ENCODE measurements around the gene COL18A1.
"Not testable (repeated sequence)": the region's sequence is repeated elsewhere in the genome, so short reads cannot be mapped to it uniquely, and the experiment has no call there.

COL18A1 gene

DNA sequence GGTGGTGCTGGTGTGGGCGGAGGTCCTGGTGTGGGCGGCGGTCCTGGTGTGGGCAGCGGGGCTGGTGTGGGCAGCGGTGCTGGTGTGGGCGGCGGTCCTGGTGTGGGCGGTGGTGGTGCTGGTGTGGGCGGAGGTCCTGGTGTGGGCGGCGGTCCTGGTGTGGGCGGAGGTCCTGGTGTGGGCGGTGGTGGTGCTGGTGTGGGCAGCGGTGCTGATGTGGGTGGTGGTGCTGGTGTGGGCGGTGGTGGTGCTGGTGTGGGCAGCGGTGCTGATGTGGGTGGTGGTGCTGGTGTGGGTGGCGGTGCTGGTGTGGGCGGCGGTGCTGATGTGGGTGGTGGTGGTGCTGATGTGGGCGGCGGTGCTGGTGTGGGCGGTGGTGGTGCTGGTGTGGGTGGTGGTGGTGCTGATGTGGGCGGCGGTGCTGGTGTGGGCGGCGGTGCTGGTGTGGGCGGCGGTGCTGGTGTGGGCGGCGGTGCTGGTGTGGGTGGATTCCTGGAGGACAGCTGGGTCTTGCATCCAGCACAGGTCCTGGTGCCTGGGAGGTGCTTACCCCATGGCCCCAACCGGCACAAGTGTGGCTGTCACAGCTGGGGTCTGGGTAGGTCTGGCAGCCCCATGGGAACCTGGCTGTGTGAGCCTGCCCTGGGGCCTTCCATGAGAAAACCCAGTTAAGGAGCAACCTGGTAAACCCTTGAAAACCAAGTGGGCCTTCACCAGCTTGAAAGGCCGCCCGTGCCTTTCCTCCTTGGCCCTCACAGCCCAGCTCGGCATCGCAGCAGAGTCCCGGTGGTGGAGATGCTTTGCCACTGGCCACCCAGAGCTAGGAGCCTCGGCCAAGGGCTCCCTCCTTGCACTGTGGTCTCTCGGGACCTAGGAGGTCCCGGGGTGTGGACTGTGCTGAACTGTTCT lies 38.0 kb downstream of the COL18A1 start:
- not testable (repeated sequence) for DNase-seq

DNA sequence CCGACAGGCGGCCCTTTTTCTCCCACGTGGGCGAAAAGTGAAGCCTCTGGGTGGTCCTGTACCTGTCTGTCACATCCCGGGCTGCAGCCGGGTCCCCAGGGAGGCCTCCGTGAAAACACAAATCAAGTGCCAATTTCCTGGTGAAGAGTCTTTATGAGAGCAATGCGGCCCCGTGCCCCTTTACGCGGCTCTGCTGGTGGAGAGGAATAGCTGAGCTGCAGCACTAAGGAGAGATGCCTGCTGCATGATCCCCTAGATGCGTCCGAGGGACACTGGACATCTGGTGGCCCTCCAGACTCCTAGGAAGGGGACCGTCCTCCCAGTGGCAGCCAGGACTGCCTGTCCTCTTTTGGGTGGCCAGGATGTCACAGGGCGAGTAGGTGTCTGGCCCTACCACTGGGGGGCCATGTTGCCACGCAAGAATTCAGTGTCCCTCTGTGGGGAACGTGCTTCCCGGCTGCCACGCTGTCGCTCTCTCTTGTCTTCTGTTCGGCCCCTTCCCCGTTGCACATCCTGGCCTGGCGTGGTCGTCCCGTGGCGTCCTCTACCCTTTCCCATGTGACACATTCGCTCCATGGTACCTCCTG lies 38.7 kb downstream of the COL18A1 start:
- DNase-seq: no peak

DNA sequence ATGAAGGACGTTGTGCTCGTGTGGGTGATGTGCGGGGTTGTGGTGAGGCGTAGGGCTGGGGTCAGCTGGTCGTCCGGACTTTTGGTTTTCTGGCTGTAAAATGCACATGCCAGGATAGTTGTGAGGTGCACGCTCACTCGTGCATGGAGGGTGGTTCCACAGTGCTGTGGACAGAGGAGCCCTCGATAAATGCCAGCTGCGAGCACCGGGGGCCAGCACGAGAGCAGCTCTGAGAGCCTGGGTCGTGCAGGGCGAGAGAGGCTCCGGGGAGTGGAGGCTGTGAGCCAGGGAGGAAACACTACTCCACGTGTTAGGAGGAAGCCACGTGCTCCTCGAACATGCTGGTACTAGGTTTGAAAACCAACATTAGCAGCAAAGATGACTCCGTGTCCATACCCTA lies 39.4 kb downstream of the COL18A1 start:
- DNase-seq: no peak

DNA sequence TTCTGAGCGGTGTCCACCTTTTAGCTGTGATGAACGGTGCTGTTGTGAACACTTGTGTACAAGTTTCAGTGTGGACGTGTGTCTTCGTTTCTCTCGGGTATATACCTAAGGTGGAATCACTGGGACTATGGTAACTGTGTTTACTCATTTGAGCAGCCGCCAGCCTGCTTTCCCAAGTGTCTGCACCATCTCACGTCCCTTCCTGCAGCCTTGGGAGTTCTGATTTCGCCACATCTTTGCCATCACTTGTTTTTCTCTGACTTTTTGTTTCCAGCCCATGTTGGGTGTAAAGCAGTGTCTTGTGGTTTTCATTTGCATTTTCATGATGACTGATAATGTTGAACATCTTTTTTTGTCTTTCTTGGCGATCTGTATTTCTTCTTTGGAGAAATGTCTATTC lies 40.4 kb downstream of the COL18A1 start:
- DNase-seq: no peak

DNA sequence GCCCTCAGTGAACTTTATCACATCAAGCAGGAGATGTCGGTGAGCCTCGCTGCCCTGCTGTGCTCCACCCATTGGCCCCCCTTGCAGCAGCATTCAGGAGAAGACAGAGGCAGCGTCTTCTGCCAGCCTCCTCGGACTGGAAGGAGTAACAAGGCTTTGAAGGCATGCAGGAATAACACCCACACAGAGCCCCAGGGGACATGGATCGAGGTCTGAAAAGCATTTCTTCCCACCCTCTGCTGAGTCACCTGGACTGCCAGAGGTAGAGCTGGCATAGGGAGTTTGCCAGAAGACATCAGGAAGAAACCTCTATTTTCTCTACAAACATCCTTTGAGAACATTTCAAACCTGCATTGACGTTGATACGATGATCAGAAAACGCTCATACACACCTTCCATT lies 42.9 kb downstream of the COL18A1 start:
- no peak for DNase-seq

DNA sequence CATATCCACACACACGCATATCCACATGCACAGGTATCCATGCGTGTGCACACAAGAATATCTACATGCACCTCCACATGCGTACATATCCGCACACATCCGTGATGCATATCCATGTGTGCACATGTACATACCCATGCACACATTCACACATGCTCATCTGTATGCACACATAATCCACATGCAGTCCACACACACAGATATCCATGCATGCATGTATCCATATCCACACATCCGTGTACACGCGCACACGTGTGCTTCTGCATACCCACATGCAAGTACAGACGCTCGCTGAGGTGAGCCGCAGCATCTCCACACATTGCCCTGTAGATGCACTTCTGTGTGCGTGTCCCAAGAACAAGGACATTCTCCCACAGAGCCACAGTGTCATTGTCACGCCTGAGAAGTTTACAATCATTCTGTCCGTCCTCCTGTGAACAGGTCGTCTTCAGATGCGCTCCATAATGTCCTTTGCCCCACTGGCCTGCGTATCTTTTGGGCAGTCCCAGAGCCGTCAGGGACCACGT lies 43.4 kb downstream of the COL18A1 start:
- DNase-seq: no peak

DNA sequence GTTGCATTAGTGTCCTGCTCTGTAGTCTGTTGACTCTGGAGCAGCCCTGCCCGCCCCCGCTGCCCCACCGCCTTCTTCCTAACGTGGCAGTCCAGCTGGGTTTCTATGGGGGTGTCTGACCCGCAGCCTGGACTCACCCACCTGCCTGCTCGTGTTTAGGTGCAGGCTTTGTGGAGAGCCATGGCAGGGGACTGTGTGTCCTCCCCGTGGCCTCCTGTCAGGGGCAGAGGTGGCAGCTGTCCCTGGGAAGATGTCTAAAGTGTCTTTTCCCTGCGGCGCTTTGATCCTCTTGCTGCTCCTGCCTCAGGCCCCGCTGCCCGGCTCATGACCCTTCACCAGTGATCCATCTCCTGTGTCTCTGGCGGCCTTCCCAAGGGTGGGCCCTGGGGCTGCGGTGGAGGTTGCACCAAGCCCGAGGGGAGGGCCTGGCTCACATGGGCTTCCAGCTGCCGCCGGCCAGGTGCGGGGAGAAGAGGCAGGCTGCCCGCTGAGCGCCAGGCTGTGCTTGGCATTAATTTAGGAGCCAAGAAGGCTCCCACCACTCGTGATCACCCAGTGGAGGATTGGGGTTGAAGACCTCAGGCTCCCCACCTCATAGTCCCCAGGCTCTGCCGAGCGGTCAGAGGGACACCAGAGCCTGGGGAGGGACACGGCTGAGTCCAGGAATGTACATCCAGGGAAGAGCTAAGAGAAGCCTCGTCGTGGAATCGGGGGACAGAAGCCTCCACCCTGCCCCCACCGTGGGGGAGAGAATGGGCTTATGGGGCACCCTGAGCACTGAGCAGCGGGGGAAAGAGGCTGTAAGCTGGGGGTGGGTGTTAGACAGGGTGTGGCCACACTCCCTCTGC lies 44.1 kb downstream of the COL18A1 start:
- DNase-seq: no peak

DNA sequence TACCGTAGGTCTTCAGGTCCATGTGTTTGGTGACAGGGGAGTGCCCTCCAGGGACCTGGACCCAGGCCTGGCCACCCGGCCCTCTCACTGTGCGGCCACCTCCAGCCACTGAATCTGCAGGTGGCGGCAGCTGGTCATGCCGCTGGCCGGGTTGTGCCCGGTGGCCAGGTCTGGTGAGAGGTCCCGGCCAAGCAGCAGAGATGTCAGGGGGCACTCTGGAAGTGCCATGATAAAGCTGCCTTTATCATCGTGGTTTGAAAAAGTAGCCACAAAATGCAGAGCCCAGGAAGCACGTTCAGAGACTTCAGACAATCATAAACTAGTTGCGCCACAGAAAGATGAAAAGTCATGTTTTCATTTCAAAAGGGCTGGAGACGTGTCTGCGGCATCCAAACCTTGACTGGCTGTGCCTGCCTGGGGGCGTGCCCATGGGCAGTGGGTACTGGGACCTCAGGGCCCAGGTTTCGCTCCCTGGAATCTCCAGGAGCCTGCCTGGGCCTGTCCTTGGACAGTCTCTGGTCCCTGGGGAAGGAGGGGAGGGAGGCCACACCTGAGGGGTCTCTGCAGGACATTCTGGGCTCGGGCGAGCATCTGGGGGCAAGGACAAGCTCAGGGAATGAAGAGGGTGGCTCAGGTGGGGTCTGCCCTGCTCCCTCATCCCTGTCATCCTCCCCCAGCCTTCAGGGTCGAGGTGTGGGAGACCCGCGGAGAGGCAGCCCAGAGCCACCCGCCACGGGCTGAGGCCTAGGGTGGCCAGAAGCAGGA lies 44.9 kb downstream of the COL18A1 start:
- no peak for DNase-seq

DNA sequence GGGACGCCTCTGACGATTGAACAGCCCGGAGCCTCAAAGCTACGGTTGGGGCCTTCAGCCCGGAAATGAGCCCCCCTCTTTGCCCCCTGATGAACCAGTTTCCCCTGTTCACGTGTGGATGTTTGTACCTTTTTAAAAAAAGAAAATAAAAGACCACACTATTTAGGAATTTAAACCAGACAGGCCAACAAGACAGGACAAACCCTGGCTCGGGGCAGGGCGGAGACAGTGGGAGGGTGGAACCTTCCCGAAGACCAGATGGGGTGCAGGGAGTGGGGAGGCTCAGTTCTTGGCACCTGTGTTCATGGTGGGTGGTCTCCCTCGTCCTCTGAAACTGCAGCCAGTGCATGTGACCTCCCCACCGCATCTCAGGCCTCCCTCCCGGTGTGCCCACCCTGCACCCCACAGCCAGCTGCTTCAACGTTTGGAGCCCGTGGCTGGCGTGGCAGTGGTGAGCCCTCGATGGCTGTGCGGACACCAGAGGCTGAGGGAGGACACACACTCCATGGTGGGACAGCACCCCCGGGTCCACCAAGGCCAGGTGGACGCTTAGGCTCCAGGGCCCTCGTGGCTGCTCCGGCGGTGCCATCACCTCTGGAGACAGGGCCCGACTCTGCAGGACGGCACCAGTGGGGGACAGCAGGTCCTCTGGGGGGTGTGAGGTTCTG lies 45.6 kb downstream of the COL18A1 start:
- no peak for DNase-seq

DNA sequence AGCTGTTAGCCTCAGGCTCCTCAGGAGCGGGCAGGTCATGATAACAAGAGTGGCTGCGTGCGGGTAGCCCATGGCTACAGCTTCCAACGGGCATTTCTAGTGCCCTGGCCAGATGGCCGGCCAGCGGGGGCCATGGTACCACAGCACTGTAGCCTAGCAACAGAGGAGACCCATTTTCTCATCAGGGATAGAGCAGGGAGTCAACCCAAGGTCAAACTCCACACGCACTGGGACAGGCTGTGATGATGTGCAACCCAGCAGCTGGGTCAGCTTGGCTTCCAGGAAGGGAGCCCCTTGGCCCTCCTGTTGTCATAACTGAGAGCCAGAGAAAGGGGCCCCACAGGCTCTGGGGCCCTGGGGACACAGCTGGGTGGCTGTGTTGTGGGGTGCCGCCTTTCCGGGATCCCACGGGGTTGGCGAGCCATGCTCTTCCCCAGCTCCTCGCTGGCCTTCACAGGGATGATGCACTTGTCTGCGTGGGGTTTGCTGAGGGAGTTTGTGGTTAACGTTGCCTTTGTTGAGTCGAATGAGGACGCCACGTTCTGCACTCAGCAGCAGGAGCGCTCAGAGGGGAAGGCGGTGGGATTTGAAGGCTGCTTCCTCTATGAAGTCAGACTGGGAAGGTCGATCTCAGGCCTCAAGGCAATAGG lies 46.3 kb downstream of the COL18A1 start:
- no peak for DNase-seq

DNA sequence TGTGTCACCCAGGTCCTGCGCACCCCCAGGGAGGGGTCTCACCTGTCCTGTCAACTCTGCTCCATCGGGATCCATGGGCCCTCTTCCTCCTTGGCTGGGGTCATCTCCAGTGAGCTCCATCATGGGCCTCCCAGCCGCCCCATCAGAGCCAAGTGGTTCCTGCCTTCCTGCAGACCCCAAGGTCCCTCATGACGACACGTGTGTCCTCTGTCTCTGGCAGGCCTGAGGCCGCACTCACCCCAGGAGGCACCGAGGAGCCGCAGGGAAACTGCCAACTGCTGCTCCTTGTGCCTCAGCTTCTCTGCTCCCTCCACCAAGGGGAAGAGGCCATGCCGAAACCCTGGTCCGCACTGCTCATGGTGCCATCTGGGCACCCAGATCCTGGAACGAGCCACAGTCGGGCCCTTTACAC lies 46.8 kb downstream of the COL18A1 start:
- DNase-seq: no peak

DNA sequence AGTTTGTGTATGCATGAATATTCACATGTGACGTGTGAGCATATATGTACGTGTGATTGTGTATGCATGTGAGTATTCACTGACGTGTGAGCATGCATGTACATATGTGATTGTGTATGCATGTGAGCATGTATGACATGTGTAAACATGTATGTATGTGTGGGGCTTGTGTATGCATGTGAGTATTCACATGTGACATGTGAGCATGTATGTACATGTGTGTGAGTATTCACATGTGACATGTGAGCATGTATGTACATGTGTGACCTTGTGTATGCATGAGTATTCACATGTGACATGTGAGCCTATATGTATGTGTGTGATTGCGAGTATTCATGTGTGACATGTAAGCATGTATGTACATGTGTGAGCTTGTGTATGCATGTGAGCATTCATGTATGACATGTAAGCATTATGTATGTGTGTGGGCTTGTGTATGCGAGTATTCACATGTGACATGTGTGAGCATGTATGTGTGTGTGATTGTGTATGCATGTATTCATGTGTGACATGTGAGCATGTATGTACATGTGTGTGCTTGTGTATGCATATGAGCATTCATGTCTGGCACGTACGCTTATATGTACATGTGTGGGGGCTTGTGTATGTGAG lies 47.8 kb downstream of the COL18A1 start:
- DNase-seq: no peak

DNA sequence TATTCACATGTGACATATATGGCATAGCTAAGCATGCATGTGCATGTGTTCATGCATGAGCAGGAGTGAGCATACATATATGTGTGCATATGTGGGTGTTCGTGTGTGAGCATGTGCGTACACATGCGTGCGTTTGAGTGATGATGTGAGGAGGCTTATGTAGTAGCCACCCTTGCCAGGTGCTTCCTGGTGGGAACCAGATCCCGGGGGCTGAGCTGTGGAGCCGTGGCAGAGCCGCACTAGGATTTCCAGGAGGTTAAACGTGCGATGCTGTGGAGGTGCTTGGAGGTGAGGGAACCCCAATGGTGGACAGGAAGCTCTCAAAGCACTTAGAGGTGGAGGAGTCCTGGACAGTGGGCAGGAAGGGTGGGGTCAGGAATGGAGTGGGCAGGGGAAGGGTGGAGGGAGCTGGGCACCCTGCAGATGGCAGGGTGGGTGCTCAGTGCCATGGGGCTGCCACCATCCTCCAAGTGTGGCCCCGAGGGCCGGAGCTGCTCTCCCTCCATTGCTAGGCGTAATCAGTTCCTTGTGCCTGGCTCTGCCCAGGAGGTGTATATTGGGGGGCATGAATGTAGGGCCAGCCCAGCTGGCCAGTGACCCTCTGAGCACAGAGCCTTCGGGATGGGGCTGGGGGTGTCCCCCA lies 48.5 kb downstream of the COL18A1 start:
- DNase-seq: no peak

DNA sequence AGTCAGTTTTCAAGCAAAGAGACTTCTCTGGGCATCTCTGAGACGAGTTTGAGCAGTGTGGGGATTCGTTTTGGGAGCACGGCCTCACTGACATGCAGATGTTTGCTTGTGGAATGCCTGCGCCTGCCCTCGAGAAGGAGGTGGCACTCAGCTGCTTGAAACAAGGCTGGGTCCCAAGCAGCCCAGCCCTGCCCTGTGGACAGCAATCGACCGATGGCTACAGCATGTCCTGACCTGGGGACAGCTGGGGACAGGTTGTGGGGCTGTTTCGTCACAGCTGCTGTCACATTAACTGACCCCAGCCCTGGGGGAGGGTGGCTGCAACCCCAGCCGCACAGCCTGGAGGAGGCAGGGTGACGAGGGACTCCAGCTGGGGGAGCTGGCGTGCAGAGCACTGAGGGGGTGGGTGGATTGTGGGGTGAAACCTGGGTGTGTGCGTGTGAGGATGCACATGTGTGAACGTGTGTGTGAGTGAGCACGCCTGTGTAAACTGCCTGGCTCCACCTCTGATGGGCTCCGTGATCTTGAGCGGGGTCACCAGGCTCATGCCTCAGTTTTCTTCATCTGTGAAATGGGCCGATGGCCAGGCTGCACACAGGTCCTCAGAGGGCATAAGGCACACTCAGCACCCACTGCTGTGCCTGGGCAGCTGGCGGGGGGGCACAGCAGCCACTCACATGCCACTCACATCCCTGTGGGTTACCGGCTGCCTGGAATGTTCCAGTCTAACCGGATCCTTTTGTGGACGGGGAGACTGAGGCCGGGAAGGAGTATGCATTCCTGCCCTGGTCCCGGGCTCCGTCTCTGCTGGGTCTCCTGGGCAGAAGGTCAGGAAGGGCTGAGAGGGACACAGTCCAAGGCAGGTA lies 49.3 kb downstream of the COL18A1 start:
- no peak for DNase-seq

DNA sequence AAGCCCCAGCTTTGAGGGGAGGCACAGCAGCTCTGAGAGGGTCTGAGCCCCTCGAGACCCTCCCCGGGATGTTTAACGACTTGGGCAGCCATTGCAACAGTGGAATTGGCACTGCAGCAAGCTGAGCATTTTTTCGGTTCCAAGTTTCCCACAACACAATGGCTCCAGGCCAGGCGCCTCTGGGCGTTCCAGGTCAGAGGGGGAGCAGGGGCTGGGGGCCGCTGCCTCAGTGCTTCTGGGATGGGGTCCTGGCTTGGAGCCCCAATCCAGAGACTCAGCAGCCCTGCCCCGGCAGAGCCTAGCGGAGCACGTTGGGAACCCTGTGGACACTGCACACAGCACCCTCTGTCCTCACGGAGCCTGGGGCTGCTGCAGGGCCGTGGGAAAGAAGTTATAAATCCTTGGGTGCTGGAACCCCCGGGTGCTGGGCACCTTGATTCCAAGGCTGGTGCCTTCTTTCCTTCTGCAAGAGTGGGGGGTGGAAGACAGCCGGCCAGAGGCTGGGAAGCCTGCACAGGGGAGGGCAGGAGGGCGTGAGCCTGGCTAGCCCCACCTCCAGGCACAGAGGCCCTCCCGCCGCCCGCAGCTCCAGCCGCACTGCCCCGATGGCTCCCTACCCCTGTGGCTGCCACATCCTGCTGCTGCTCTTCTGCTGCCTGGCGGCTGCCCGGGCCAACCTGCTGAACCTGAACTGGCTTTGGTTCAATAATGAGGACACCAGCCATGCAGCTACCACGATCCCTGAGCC lies 50.1 kb downstream of the COL18A1 start:
- DNase-seq: no peak

DNA sequence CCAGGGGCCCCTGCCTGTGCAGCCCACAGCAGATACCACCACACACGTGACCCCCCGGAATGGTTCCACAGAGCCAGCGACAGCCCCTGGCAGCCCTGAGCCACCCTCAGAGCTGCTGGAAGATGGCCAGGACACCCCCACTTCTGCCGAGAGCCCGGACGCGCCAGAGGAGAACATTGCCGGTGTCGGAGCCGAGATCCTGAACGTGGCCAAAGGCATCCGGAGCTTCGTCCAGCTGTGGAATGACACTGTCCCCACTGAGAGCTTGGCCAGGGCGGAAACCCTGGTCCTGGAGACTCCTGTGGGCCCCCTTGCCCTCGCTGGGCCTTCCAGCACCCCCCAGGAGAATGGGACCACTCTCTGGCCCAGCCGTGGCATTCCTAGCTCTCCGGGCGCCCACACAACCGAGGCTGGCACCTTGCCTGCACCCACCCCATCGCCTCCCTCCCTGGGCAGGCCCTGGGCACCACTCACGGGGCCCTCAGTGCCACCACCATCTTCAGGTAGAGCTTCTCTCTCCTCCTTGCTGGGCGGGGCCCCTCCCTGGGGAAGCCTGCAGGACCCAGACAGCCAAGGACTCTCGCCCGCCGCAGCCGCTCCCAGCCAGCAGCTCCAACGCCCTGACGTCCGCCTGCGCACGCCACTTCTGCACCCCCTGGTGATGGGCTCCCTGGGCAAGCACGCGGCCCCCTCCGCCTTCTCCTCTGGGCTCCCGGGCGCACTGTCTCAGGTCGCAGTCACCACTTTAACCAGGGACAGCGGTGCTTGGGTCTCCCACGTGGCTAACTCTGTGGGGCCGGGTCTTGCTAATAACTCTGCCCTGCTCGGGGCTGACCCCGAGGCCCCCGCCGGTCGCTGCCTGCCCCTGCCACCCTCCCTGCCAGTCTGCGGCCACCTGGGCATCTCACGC lies 51.0 kb downstream of the COL18A1 start:
- DNase-seq: no peak

DNA sequence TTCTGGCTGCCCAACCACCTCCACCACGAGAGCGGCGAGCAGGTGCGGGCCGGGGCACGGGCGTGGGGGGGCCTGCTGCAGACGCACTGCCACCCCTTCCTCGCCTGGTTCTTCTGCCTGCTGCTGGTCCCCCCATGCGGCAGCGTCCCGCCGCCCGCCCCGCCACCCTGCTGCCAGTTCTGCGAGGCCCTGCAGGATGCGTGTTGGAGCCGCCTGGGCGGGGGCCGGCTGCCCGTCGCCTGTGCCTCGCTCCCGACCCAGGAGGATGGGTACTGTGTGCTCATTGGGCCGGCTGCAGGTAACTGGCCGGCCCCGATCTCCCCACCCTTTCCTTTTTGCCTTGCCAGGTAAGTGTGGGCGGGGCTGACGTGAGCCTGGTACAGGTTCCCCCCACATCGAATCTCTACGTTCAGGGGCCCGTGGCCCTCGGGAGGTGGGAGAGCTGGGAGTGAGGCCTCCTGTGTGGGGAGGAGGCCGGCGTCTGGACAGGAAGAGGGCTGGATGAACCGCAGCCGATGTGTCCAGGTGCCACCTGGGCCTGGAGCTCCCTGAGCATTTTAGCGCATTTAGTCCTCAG lies 51.7 kb downstream of the COL18A1 start:
- DNase-seq: no peak
